Skeletal muscle tissue (tissue), 4 donors: ENCODE data around the gene CSNK2A1. TPM values are rescaled to one million over a fixed set of nuclear protein-coding genes. Genes with fewer than 3 reads are reported as not detected.

ENCODE experiments used
- H3K27ac ChIP-seq: one replicate; pipeline ENCODE4 v1.7.0; 2013; ENCODE audit warnings: mild to moderate bottlenecking, low read depth, low read length, inconsistent platforms
- H3K27me3 ChIP-seq, 3 donors: one replicate each; pipeline ENCODE4 v1.7.0; 2013; ENCODE audit warnings: low read length in 3 of 3; ENCODE audit not compliant: control insufficient read depth in 3 of 3, insufficient read depth in 3 of 3
- H3K36me3 ChIP-seq, 3 donors: one replicate each; pipeline ENCODE4 v1.7.0; 2013; ENCODE audit warnings: low read length in 3 of 3; ENCODE audit not compliant: control insufficient read depth in 3 of 3, insufficient read depth in 3 of 3
- H3K4me1 ChIP-seq, 3 donors: one replicate each; pipeline ENCODE4 v1.7.0; 2013; ENCODE audit warnings: low read length in 3 of 3, mild to moderate bottlenecking in 3 of 3; ENCODE audit not compliant: control insufficient read depth in 3 of 3, insufficient read depth in 3 of 3
- H3K4me3 ChIP-seq, 3 donors: one replicate each; pipeline ENCODE4 v1.7.0; 2013; ENCODE audit warnings: low read length in 3 of 3
- H3K9ac ChIP-seq, 3 donors: one replicate each; pipeline ENCODE4 v1.7.0; 2013; ENCODE audit warnings: low read length in 3 of 3, mild to moderate bottlenecking in 3 of 3, moderate library complexity in 2 of 3, low read depth in 1 of 3
- H3K9me3 ChIP-seq, 3 donors: one replicate each; pipeline ENCODE4 v1.7.0; 2013; ENCODE audit warnings: low read length in 3 of 3; ENCODE audit not compliant: control insufficient read depth in 3 of 3
- total RNA-seq: library from RNA; depleted of rRNA; stranded (reverse); fragments of >200 nt; gene quantifications from one replicate; pipeline ENCODE4 v1.2.3, GENCODE V29; 2014
- donor health status: Osteomylitis.

Gene CSNK2A1
- total RNA-seq, 1 donor from 2014 or later: 112 TPM

DNA sequence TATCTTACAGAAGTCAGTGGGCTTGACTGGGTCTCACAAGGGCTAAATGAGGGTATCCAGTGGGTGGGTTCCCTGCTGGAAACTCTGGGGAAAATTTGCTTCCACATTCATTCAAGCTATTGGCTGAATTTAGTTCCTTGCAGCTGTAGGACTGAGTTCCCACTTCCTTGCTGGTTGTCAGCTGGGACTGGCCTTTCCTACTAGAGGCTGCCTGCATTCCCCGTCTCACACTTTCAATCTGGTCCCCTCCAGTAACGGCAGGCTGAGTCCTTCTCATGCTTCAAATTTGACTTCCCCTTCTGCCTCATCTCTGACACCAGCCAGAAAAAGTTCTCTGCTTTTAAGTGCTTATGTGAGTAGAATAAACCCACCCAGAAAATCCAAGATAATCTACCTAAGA, 4.4 kb downstream of the CSNK2A1 start:
- Histone ChIP-seq H3K36me3 (no peaks in the 10 kb centered on the region), H3K4me3 (no peak overlapping the region), H3K4me1 (peaks cover 11 to 33% (median 31%) of the 10 kb centered on the region in 3 donors), H3K9me3 (no peaks in the 10 kb centered on the region), H3K27me3 (no peaks in the 10 kb centered on the region), H3K27ac (no peak overlapping the region), H3K9ac (no peak overlapping the region)

- Histone ChIP-seq H3K27me3 (no peaks in the 10 kb centered on the region), H3K4me1 (peaks cover 11 to 32% (median 29%) of the 10 kb centered on the region in 3 donors), H3K4me3 (no peak overlapping the region), H3K9me3 (no peaks in the 10 kb centered on the region), H3K36me3 (no peaks in the 10 kb centered on the region), H3K9ac (no peak overlapping the region), H3K27ac (no peak overlapping the region)
Measured at GRCh38 chr20:537983-538382, 5.6 kb downstream of the CSNK2A1 start.

DNA sequence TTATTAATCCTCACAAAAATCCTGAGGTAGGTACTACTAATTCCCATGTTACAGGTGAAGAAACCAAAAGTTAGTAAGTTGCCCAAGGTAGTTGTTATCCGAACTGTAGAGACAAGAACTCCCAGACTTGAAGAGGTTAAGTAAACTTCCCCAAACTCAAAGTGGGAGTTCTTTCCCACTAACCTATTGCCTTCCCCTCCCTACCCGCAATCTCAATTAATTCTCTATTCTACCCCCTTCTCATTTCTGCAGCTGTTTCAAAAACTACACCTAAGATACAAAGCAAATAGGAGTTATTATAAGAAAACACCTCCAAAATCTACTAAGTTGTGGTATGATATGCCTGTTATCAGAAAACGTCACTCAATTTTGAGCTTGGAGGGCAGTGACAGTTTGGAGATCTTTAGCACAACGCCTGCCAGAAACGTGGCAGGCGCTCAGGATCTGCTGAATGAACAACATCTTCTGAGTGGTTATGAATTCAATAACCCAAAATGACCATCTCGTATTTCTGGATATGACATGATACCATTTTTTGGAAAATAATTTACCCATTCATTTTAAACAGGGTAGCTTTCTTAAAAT, 7.1 kb downstream of the CSNK2A1 start:
- Histone ChIP-seq H3K9me3 (no peaks in the 10 kb centered on the region), H3K27me3 (no peaks in the 10 kb centered on the region), H3K4me1 (peaks cover 5 to 28% (median 27%) of the 10 kb centered on the region in 3 donors), H3K36me3 (no peaks in the 10 kb centered on the region), H3K4me3 (no peak overlapping the region), H3K9ac (no peak overlapping the region), H3K27ac (no peak overlapping the region)

GRCh38 chr20:535958-536357, 7.6 kb downstream of the CSNK2A1 start:
- Histone ChIP-seq H3K27ac (no peak overlapping the region), H3K9ac (no peak overlapping the region), H3K27me3 (no peaks in the 10 kb centered on the region), H3K9me3 (no peaks in the 10 kb centered on the region), H3K4me1 (peaks cover 5 to 26% (median 23%) of the 10 kb centered on the region in 3 donors), H3K4me3 (no peak overlapping the region), H3K36me3 (no peaks in the 10 kb centered on the region)

DNA sequence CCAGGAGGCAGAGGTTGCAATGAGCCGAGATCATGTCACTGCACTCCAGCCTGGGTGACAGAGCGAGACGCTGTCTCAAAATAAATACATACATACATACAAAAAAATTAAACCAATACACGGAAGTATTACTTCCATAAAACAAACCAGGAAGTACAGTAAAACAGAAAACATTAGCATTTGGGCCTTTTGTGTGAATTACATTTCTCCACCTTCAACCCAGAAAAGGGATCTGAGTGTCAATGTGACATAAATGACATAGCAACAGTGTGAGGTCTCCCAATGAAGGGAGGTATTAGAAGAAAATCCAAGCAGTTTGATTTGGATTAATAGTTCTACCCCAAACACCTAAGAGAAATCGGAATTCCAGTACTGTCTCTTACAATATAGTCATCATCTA, 10.1 kb downstream of the CSNK2A1 start:
- H3K36me3 ChIP-seq: no peaks in the 10 kb centered on the region
- H3K9ac ChIP-seq: no peak overlapping the region
- H3K4me3 ChIP-seq: no peak overlapping the region
- H3K9me3 ChIP-seq: no peaks in the 10 kb centered on the region
- H3K4me1 ChIP-seq: peaks cover 5 to 23% (median 11%) of the 10 kb centered on the region in 3 donors
- no peaks in the 10 kb centered on the region for H3K27me3 ChIP-seq
- H3K27ac ChIP-seq: no peak overlapping the region

DNA sequence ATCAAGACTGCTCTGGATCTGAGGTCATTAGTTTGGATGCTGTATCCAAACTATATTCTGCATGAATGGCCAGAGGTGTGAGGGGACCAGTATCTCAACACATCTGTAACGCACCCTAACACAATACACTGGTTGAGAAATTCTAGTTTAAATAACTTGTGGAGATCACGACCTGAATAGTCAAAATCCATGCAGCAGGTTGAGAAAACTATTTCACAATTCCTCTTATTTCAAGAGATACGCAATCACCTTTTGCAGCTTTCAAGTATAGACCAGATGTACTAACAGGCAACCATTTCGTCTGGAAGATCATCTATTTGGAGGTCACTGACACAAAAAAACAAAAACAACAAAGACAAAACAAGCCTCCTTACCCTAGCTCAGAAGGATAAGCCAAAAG, 11.1 kb downstream of the CSNK2A1 start:
- no peaks in the 10 kb centered on the region for H3K9me3 ChIP-seq
- no peak overlapping the region for H3K4me3 ChIP-seq
- H3K36me3 ChIP-seq: peaks cover 0 to 4% (median 0%) of the 10 kb centered on the region in 3 donors
- peaks cover 5 to 23% (median 11%) of the 10 kb centered on the region in 3 donors for H3K4me1 ChIP-seq
- no peak overlapping the region for H3K27ac ChIP-seq
- H3K27me3 ChIP-seq: no peaks in the 10 kb centered on the region
- H3K9ac ChIP-seq: no peak overlapping the region

DNA sequence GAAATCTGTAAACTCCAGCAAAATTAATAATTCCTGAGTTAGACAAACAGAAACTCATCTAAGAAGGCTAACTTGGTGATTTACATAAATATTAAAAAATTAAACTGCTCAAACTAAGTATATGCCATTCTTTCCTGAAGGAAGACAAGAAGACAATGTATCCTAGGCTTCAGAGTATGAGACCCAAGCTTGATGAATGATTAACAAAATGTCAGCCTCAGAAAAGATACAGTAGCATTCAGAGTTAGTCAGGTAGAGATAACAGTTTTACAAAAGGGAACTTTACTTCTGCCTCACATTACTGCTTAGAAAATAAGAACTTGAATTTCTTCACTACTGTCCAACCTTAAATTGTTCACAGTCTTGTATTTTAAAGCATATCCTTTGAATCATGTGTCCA, 12.0 kb downstream of the CSNK2A1 start:
- H3K4me3 ChIP-seq: no peak overlapping the region
- no peak overlapping the region for H3K9ac ChIP-seq
- peaks cover 4 to 21% (median 11%) of the 10 kb centered on the region in 3 donors for H3K4me1 ChIP-seq
- H3K27ac ChIP-seq: no peak overlapping the region
- peaks cover 0 to 3% (median 0%) of the 10 kb centered on the region in 3 donors for H3K9me3 ChIP-seq
- H3K27me3 ChIP-seq: no peaks in the 10 kb centered on the region
- H3K36me3 ChIP-seq: peaks cover 0 to 10% (median 5%) of the 10 kb centered on the region in 3 donors

DNA sequence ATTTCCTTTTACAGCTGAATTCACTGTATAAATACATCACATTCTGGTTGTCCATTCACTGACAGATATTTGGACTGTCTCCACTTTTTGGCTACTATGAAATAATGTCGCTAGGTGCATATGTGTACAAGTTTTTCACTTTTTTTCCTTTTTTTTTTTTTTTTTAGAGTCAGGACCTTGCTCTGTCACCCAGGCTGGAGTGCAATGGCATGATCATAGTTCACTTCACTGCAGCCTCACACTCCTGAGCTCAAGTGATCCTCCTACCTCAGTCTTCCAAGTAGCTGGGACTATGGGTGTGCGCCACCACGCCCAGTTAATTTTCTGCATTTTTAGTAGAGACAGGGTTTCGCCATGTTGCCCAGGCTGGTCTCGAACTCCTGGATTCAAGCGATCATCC, 13.3 kb downstream of the CSNK2A1 start:
- Histone ChIP-seq H3K9ac (no peak overlapping the region), H3K27ac (no peak overlapping the region), H3K4me3 (no peak overlapping the region), H3K36me3 (peaks cover 0 to 16% (median 13%) of the 10 kb centered on the region in 3 donors), H3K9me3 (peaks cover 0 to 3% (median 0%) of the 10 kb centered on the region in 3 donors), H3K27me3 (no peaks in the 10 kb centered on the region), H3K4me1 (peaks cover 0 to 12% (median 9%) of the 10 kb centered on the region in 3 donors)

DNA sequence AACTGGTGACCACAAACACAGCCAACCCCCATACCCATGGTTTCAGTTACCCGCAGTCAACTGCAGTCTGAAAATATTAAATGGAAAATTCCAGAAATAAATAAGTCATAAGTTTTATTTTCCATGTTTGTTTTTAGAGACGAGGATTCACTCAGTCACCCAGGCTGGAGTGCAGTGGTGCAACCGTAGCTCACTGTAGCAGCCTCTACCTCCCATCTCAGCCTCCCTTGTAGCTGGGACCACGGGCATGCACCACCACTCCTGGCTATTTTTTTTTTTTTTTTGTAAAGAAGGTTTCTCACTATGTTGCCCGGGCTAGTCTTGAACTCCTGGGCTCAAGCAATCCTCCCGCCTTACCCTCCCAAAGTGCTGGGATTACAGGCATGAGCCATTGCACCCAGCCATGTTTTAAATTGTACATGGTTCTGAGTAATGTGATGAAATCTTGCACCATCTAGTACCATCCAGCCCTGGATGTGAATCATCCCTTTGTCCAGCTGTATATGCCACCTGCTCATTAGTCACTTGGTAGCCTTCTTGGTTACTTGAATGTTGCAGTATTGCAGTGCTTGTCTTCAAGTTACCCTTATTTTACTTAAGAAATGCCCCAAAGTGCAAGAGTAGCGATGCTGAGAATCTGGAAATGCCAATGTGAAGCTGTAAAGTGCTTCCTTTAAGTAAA, 14.5 kb downstream of the CSNK2A1 start:
- peaks cover 0 to 3% (median 0%) of the 10 kb centered on the region in 3 donors for H3K9me3 ChIP-seq
- no peaks in the 10 kb centered on the region for H3K27me3 ChIP-seq
- H3K9ac ChIP-seq: no peak overlapping the region
- no peak overlapping the region for H3K27ac ChIP-seq
- H3K4me3 ChIP-seq: no peak overlapping the region
- H3K36me3 ChIP-seq: peaks cover 0 to 16% (median 14%) of the 10 kb centered on the region in 3 donors
- H3K4me1 ChIP-seq: peaks cover 0 to 12% (median 9%) of the 10 kb centered on the region in 3 donors

GRCh38 chr20:527571-527886, 16.1 kb downstream of the CSNK2A1 start:
- Histone ChIP-seq H3K27ac (no peak overlapping the region), H3K9ac (no peak overlapping the region), H3K36me3 (peaks cover 0 to 23% (median 21%) of the 10 kb centered on the region in 3 donors), H3K4me3 (no peak overlapping the region), H3K4me1 (peaks cover 0 to 9% (median 6%) of the 10 kb centered on the region in 3 donors), H3K27me3 (no peaks in the 10 kb centered on the region), H3K9me3 (peaks cover 0 to 3% (median 0%) of the 10 kb centered on the region in 3 donors)
